ENCODE results near the gene STUM. TPM values are rescaled to one million over a fixed set of nuclear protein-coding genes. Genes with fewer than 3 reads are reported as not detected.

STUM gene
- total and polyA plus RNA-seq, 2 of the 8 experiments (the other 6 are each of a cell fraction or from before 2014, with no cell fraction given), result 0.76 to 1.2 TPM

DNA sequence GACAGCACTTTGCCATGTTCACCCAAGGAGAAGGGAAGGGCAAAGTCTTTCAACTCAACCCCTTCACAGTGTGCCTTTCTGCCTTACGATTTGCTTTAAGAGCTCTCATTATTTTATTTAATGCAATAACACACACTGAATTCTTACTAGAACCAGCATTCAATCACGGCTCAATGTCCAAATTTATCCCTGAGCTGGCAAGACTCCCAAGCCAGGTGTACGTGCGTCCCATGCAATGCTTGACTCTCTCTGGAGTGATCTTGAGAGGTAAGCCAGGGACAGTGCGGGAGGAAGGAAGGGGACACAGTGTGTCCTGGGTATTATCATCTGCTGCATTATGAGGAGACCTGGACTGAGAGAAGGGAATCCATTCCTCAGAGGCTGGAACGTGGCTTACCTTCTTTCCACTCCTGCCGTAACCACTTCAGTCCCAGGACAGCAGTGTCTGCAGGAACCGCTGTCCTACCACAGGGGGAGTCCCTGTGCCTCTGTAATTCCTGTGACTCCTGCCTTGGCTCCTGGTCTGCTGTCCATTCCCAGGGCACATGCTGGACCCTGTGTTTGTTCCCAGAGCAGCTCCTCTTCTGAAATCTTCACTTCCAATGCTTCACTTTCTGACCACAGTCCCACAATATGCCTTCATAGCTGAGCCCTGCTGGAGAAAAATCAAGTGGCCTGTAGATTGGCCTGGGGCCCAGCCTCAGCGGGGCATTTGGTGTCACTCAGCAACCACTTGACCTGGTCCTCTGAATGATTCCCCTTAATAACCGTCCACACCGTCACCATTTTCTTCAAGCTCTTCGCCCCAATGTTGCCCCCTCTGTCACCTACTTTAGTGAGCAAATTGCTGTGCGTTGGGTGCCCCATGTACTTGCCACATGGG is 28.6 kb upstream of the STUM start:
- DNase-seq (ENCODE audit: low read depth in 1 of 2, low spot score in 2 of 2) (no peak), FAIRE-seq (no peak)
- no peak overlapping the region for H3K4ac ChIP-seq (replicated peaks; ENCODE audit: insufficient read length, low read depth, low read length)
- no peak overlapping the region for H3K27ac ChIP-seq (ENCODE audit: low read depth, low read length)
- H4K91ac ChIP-seq (replicated peaks; ENCODE audit: insufficient read length, low read length), result no peak overlapping the region
- peaks cover 0 to 3% (median 0%) of the 10 kb centered on the region in 4 experiments; a peak in 2 of 7 replicates for H3K27me3 ChIP-seq (replicated peaks in 1 of 4; ENCODE audit: control insufficient read depth in 3 of 4, extremely low read depth in 1 of 4, insufficient read depth in 3 of 4, low read length in 3 of 4)
- POLR2A ChIA-PET (ENCODE audit: partially characterized antibody), result interaction anchor here (0.6 to 2.4 kb wide), 8 partner anchors 10 to 217 kb away, joined by 3 to 8 read pairs (median 3); partner anchors contain the start of gene PARP1
- 0 out of 2 replicates have a peak overlapping the region, but pooled peaks have one; percentile 8 for H2AFZ ChIP-seq (ENCODE audit: low read length)
- H2BK15ac ChIP-seq (ENCODE audit: low read length), result peak overlapping the region; percentile 23
- H3K79me2 ChIP-seq (ENCODE audit: control insufficient read depth in 1 of 2, insufficient read depth in 2 of 2, low read length in 2 of 2), result no peaks in the 10 kb centered on the region
- H3K9me3 ChIP-seq (ENCODE audit: insufficient read depth in 2 of 2, low read depth in 1 of 2, low read length in 1 of 2), result no peaks in the 10 kb centered on the region
- peak overlapping the region in 3 of 4 experiments; percentile 26 to 30 (median 30); a peak in 4 of 8 replicates for H3K4me3 ChIP-seq (ENCODE audit: extremely low read depth in 1 of 4, insufficient read depth in 2 of 4, low read depth in 3 of 4, low read length in 4 of 4)
- H3K18ac ChIP-seq (ENCODE audit: extremely low read depth, low read length), result no peak overlapping the region
- no peak overlapping the region for H2AK5ac ChIP-seq (ENCODE audit: low read depth, low read length)
- H2BK20ac ChIP-seq (ENCODE audit: low read length), result peak overlapping the region; percentile 27
- H3K4me1 ChIP-seq (replicated peaks in 1 of 4; ENCODE audit: control insufficient read depth in 3 of 4, insufficient read depth in 4 of 4, low read length in 3 of 4), result peaks cover 6 to 22% (median 9%) of the 10 kb centered on the region in 4 experiments
- H4K20me1 ChIP-seq (replicated peaks in 1 of 2; ENCODE audit: control insufficient read depth in 1 of 2, insufficient read depth in 2 of 2, low read length in 2 of 2), result no peaks in the 10 kb centered on the region
- no peak overlapping the region for H3K56ac ChIP-seq (replicated peaks; ENCODE audit: insufficient read length, low read depth, low read length)
- WGBS, 2 experiments (ENCODE audit: extremely low coverage in 1 of 2, insufficient coverage in 1 of 2, insufficient read length in 1 of 2, insufficient replicate concordance in 2 of 2, low coverage in 1 of 2, low lambda C conversion rate in 2 of 2, missing lambda C conversion rate in 1 of 2), result 77% methylated on average over 13 of the region's 13 CpGs; no CpG with 5 or more reads in 1 of the 2 experiments
- no peak overlapping the region for H3K23ac ChIP-seq (ENCODE audit: insufficient read length)
- H3K4me2 ChIP-seq (ENCODE audit: insufficient read depth in 1 of 2, low read depth in 2 of 2, low read length in 2 of 2), result peak overlapping the region; percentile 45 to 59
- no peaks in the 10 kb centered on the region for H3K23me2 ChIP-seq (ENCODE audit: low read depth, low read length)
- H4K8ac ChIP-seq (ENCODE audit: extremely low read depth, insufficient read depth, low read length), result no peak overlapping the region
- peak overlapping the region; percentile 35; the same call in 1 of the 2 replicates for H2BK12ac ChIP-seq (ENCODE audit: low read depth, low read length)
- H2BK5ac ChIP-seq (ENCODE audit: low read depth, low read length), result peak overlapping the region; percentile 54; the same call in 1 of the 2 replicates
- H3K14ac ChIP-seq (ENCODE audit: insufficient read length), result no peak overlapping the region
- no peak overlapping the region for H3K9ac ChIP-seq (replicated peaks in 1 of 4; ENCODE audit: extremely low read depth in 1 of 4, low read depth in 3 of 4, low read length in 3 of 4)
- peak; percentile 39 to 65; a peak in 3 of 4 replicates for TF ChIP-seq RAD21 (IDR thresholded peaks at IDR 0.05 in 1 of 2, conservative IDR thresholded peaks at IDR 0.05 in 1 of 2; ENCODE audit: low read depth in 2 of 2, low read length in 2 of 2)
- TF ChIP-seq, protein P1, sequence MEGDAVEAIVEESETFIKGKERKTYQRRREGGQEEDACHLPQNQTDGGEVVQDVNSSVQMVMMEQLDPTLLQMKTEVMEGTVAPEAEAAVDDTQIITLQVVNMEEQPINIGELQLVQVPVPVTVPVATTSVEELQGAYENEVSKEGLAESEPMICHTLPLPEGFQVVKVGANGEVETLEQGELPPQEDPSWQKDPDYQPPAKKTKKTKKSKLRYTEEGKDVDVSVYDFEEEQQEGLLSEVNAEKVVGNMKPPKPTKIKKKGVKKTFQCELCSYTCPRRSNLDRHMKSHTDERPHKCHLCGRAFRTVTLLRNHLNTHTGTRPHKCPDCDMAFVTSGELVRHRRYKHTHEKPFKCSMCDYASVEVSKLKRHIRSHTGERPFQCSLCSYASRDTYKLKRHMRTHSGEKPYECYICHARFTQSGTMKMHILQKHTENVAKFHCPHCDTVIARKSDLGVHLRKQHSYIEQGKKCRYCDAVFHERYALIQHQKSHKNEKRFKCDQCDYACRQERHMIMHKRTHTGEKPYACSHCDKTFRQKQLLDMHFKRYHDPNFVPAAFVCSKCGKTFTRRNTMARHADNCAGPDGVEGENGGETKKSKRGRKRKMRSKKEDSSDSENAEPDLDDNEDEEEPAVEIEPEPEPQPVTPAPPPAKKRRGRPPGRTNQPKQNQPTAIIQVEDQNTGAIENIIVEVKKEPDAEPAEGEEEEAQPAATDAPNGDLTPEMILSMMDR (IDR thresholded peaks at IDR 0.05; ENCODE audit: control extremely low read depth in 1 of 3, insufficient read depth in 1 of 3, low read depth in 1 of 3, low read length in 3 of 3), result peak; percentile 51 to 76 (median 76)
- TF ChIP-seq KDM1A (IDR thresholded peaks at IDR 0.05; ENCODE audit: borderline replicate concordance, low read length), result no peak
- no peaks in the 10 kb centered on the region for H3K79me1 ChIP-seq (ENCODE audit: low read depth, low read length)
- H3K36me3 ChIP-seq (ENCODE audit: control insufficient read depth in 2 of 4, insufficient read depth in 4 of 4, low read length in 3 of 4), result no peaks in the 10 kb centered on the region
- no peak overlapping the region for H4K5ac ChIP-seq (ENCODE audit: insufficient read length, low read depth, low read length)
- no peak overlapping the region for H2BK120ac ChIP-seq (replicated peaks; ENCODE audit: low read depth, low read length)
- CTCF ChIA-PET (ENCODE audit: partially characterized antibody), result interaction anchor here (0.6 to 3.7 kb wide), 36 partner anchors 11 to 116 kb away, joined by 3 to 37 read pairs (median 4); partner anchors contain the start of gene STUM

Measured in H1 (cell line).